Transverse colon (tissue), 4 donors: ENCODE data around the gene DPY19L3. TPM values are rescaled to one million over a fixed set of nuclear protein-coding genes. Genes with fewer than 3 reads are reported as not detected.
A peak's percentile ranks its signal among the peaks of the same experiment; 100 is the strongest.
"Not testable (repeated sequence)": the region's sequence is repeated elsewhere in the genome, so short reads cannot be mapped to it uniquely, and the experiment has no call there.

Source experiments
- DNase-seq: peaks from one replicate; pipeline ENCODE4 v3.0.0-alpha.2; 2019
- H3K27ac ChIP-seq, 4 donors: fragments of 200-600 bp; sonication (generic); 2 replicates each; pipeline ENCODE4 v1.5.1; 2016 to 2018; ENCODE audit warnings: inconsistent platforms in 4 of 4
- H3K27me3 ChIP-seq: fragments of 200-600 bp; sonication (generic); 2 replicates; pipeline ENCODE4 v1.5.1; 2017; ENCODE audit warnings: inconsistent platforms
- H3K36me3 ChIP-seq, 4 donors: fragments of 200-600 bp; sonication (generic); 2 replicates each; pipeline ENCODE4 v1.5.1; 2017 to 2019; ENCODE audit warnings: inconsistent platforms in 4 of 4
- H3K4me1 ChIP-seq, 4 donors: fragments of 200-600 bp; sonication (generic); 2 replicates each; pipeline ENCODE4 v1.5.1; 2017 to 2020; ENCODE audit warnings: inconsistent platforms in 4 of 4
- H3K4me3 ChIP-seq, 4 donors: fragments of 200-600 bp; sonication (generic); 1 replicate in 1 of 4; 2 replicates in 3 of 4; pipeline versions ENCODE4 v1.5.1 to v1.6.1; 2017 to 2019; ENCODE audit warnings: inconsistent platforms in 4 of 4
- H3K9me3 ChIP-seq, 2 donors: fragments of 200-600 bp; sonication (generic); 2 replicates each; pipeline ENCODE4 v1.5.1; 2017 to 2019; ENCODE audit warnings: inconsistent platforms in 2 of 2
- EP300 ChIP-seq: sonication (generic); formaldehyde crosslinking; IDR thresholded peaks from one replicate; pipeline ENCODE4 v1.6.1; 2017; ENCODE audit warnings: antibody characterized with exemption, low read depth
- POLR2A ChIP-seq: fragments of 450-650 bp; IDR thresholded peaks from one replicate; pipeline ENCODE4 v1.6.1; 2016; ENCODE audit warnings: antibody characterized with exemption, mild to moderate bottlenecking, moderate library complexity
- POLR2AphosphoS5 ChIP-seq, 3 donors: sonication (generic); formaldehyde crosslinking; IDR thresholded peaks; one replicate each; pipeline ENCODE4 v1.6.1; 2016; ENCODE audit warnings: antibody characterized with exemption in 3 of 3
- WGBS, 2 donors: methylation state at CpG; one replicate each; pipeline ENCODE4 v1.1.5; 2018; ENCODE audit warnings: low coverage in 1 of 2; 5-methylcytosine and 5-hydroxymethylcytosine counted together
- in situ Hi-C, 4 donors: fragments of 200-750 bp; cut with MboI; loops; one replicate each; pipeline versions ENCODE4 v1.15.0 to v1.15.1; 2017; ENCODE audit warnings: low sequenced_read_pairs in 3 of 4, low pct_ligation_motif_present in 1 of 4, low pct_unique_long_range_greater_than_20kb in 1 of 4
- intact Hi-C: fragments of 100-400 bp; cut with DNase I; formaldehyde crosslinking; loops from one replicate; pipeline ENCODE4 v1.15.1; 2023; ENCODE audit warnings: low total_unique reads
- total RNA-seq, 4 donors: library from RNA; depleted of rRNA; stranded (reverse); fragments of >200 nt; gene quantifications; one replicate each; pipeline ENCODE4 v1.1.0, GENCODE V29; 2016
- TF ChIP-seq, protein P1 (sequence below), 5 experiments: fragments of 200-600 bp in 3 of 5; fragments of 450-650 bp in 2 of 5; sonication (generic) in 3 of 5; IDR thresholded peaks; 1 replicate in 2 of 5; 2 replicates in 3 of 5; pipeline ENCODE4 v1.5.1; 2016 to 2017; ENCODE audit warnings: antibody characterized with exemption in 5 of 5, inconsistent platforms in 3 of 5, mild to moderate bottlenecking in 2 of 5, moderate library complexity in 1 of 5

The DPY19L3 gene
- total RNA-seq, 4 donors from 2014 or later, result 15.6 to 48.6 (median 20.2) TPM

DNA sequence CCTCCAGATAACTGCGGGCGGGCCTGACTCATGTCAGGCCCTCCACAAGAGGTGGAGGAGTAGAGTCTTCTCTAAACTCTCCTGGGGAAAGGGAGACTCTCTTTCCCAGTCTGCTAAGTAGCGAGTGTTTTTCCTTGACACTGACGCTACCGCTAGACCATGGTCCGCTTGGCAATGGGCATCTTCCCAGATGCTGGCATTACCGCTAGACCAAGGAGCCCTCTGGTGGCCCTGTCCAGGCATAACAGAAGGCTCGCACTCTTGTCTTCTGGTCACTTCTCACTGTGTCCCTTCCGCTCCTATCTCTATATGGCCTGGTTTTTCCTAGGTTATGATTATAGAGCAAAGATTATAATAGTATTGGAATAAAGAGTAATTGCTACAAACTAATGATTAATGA is 28.5 kb upstream of the DPY19L3 start:
- WGBS, 2 donors, result 94 to 98% methylated on average over 3 to 9 of the region's 9 CpGs

DNA sequence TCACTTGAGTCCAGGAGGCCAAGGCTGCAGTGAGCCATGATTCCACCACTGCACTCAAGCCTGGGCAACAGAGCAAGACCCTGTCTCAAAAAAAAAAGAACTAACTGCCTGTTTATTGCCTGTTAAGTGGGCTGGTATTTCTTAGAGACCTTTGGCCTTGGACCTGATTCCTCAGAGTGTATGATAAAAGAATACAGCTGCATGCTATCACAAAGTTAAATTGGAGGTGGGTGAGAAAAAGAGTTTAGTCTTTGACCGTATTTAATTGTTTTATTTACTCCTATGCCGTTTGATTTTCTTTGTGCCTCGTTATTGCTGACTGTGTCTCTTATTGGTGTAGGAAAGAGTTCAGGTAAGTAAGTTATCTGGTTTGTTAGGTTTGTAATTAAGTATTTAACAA is 25.3 kb upstream of the DPY19L3 start:
- intact Hi-C loops (no loop called here), in situ Hi-C loops (no loop called here)

More for the DNA sequence above, 28.5 kb upstream of the DPY19L3 start:
- in situ Hi-C loops, H3K27ac ChIP-seq, H3K27me3 ChIP-seq, intact Hi-C loops, H3K36me3 ChIP-seq, DNase-seq, H3K9me3 ChIP-seq, H3K4me3 ChIP-seq: not testable (repeated sequence)
- TF ChIP-seq, protein P1, sequence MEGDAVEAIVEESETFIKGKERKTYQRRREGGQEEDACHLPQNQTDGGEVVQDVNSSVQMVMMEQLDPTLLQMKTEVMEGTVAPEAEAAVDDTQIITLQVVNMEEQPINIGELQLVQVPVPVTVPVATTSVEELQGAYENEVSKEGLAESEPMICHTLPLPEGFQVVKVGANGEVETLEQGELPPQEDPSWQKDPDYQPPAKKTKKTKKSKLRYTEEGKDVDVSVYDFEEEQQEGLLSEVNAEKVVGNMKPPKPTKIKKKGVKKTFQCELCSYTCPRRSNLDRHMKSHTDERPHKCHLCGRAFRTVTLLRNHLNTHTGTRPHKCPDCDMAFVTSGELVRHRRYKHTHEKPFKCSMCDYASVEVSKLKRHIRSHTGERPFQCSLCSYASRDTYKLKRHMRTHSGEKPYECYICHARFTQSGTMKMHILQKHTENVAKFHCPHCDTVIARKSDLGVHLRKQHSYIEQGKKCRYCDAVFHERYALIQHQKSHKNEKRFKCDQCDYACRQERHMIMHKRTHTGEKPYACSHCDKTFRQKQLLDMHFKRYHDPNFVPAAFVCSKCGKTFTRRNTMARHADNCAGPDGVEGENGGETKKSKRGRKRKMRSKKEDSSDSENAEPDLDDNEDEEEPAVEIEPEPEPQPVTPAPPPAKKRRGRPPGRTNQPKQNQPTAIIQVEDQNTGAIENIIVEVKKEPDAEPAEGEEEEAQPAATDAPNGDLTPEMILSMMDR (IDR thresholded peaks at IDR 0.05), result peak; percentile 15 to 37 (median 34)
- peaks cover 0 to 39% (median 21%) of the 10 kb centered on the region in 4 donors for H3K4me1 ChIP-seq

DNA sequence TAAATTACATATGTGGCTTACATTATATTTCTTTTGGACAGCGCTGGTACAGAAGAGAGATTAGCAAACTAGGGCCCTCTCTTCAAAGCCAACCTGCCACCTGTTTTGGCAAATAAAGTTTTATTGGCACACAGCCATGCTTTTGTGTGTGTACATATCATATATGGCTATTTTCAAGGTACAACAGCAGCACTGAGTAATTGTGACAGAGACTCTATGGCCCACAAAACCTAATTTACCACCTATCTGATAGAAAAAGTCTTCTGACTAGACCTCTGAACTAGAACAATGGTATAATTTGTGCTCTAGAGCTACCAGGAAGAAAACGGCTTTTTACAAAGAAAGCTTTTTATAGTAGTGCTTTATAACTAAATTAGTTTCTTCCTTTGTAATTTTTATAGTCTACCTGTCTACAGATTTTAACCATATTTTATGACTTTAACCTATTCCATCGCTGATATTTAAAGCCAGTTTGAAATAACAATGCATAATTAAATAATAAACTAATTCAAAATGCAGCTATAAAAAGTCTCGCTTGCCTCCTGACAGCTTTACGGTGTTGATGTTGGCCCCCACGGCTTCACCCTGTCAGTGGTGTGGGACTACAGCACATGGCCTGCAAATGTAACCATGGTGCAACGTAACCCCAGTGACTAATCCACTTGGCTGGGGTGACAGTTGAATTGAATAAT is 17.7 kb upstream of the DPY19L3 start:
- Histone ChIP-seq H3K36me3 (peaks cover 0 to 9% (median 4%) of the 10 kb centered on the region in 4 donors), H3K27ac (peak overlapping the region in 3 of 4 donors; percentile 30 to 50 (median 45)), H3K4me1 (peaks cover 4 to 24% (median 8%) of the 10 kb centered on the region in 4 donors), H3K9me3 (no peaks in the 10 kb centered on the region), H3K27me3 (no peaks in the 10 kb centered on the region), H3K4me3 (no peak overlapping the region)
- 37 to 42% methylated on average over 7 of the region's 7 CpGs for WGBS, 2 donors
- intact Hi-C loops, result no loop called here
- in situ Hi-C loops, result no loop called here
- TF ChIP-seq EP300 (no peak), POLR2AphosphoS5 (IDR thresholded peaks at IDR 0.05) (peak; percentile 22 to 43 (median 34))
- DNase-seq, result peak; percentile 59

More for the DNA sequence above, 25.3 kb upstream of the DPY19L3 start:
- H3K27ac ChIP-seq, result no peak overlapping the region
- 41 to 44% methylated on average over 3 of the region's 3 CpGs for WGBS, 2 donors
- no peak for DNase-seq
- no peak overlapping the region for H3K4me3 ChIP-seq
- peaks cover 0 to 17% (median 4%) of the 10 kb centered on the region in 4 donors for H3K4me1 ChIP-seq
- H3K36me3 ChIP-seq, result peaks cover 0 to 20% (median 8%) of the 10 kb centered on the region in 4 donors
- no peaks in the 10 kb centered on the region for H3K27me3 ChIP-seq
- H3K9me3 ChIP-seq, result no peaks in the 10 kb centered on the region
- TF ChIP-seq EP300, result no peak
- no peak for TF ChIP-seq POLR2A
- TF ChIP-seq POLR2AphosphoS5 (IDR thresholded peaks at IDR 0.05), result no peak
- TF ChIP-seq, protein P1 (IDR thresholded peaks at IDR 0.05), result no peak

DNA sequence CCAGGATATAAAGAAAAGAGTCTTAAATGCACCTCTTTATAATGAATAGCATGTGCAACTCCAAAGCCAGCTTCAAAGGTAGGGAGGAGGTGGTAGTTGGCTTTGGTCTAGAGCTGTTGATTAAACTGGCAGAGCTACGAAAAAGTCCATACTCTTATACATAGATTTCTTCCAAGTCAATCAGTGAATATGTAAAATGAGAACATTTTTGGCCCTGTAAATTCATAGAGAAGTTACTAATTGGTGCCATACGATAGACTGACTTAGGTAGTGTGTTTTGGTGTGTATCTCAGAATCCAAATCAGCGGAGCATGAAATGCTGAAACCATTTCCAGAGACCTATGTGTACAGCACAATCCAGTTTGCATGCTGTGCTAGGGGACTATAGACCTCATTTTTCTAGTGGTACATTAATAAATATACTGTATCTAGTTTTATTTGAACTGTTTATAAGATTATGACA is 17.1 kb upstream of the DPY19L3 start:
- TF ChIP-seq, protein P1 (IDR thresholded peaks at IDR 0.05), result no peak
- TF ChIP-seq POLR2A (no peak), EP300 (no peak), POLR2AphosphoS5 (IDR thresholded peaks at IDR 0.05) (no peak)
- Histone ChIP-seq H3K36me3 (peaks cover 0 to 4% (median 1%) of the 10 kb centered on the region in 4 donors), H3K9me3 (no peaks in the 10 kb centered on the region), H3K27ac (peak overlapping the region in 2 of 4 donors; percentile 17 to 45), H3K4me3 (no peak overlapping the region), H3K27me3 (no peaks in the 10 kb centered on the region), H3K4me1 (peaks cover 4 to 24% (median 8%) of the 10 kb centered on the region in 4 donors)
- DNase-seq, result no peak
- 50 to 58% methylated on average over 2 to 3 of the region's 3 CpGs for WGBS, 2 donors
- intact Hi-C loops, result no loop called here
- in situ Hi-C loops, result no loop called here
